ENCODE results near the gene PIK3R1.

PIK3R1 gene

GRCh38 chr5:68299575-68299974, 84.0 kb downstream of the PIK3R1 start:
- no peak overlapping the region for H3K27ac ChIP-seq
- TF ChIP-seq, protein P1, sequence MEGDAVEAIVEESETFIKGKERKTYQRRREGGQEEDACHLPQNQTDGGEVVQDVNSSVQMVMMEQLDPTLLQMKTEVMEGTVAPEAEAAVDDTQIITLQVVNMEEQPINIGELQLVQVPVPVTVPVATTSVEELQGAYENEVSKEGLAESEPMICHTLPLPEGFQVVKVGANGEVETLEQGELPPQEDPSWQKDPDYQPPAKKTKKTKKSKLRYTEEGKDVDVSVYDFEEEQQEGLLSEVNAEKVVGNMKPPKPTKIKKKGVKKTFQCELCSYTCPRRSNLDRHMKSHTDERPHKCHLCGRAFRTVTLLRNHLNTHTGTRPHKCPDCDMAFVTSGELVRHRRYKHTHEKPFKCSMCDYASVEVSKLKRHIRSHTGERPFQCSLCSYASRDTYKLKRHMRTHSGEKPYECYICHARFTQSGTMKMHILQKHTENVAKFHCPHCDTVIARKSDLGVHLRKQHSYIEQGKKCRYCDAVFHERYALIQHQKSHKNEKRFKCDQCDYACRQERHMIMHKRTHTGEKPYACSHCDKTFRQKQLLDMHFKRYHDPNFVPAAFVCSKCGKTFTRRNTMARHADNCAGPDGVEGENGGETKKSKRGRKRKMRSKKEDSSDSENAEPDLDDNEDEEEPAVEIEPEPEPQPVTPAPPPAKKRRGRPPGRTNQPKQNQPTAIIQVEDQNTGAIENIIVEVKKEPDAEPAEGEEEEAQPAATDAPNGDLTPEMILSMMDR (conservative IDR thresholded peaks at IDR 0.05) = no peak

DNA sequence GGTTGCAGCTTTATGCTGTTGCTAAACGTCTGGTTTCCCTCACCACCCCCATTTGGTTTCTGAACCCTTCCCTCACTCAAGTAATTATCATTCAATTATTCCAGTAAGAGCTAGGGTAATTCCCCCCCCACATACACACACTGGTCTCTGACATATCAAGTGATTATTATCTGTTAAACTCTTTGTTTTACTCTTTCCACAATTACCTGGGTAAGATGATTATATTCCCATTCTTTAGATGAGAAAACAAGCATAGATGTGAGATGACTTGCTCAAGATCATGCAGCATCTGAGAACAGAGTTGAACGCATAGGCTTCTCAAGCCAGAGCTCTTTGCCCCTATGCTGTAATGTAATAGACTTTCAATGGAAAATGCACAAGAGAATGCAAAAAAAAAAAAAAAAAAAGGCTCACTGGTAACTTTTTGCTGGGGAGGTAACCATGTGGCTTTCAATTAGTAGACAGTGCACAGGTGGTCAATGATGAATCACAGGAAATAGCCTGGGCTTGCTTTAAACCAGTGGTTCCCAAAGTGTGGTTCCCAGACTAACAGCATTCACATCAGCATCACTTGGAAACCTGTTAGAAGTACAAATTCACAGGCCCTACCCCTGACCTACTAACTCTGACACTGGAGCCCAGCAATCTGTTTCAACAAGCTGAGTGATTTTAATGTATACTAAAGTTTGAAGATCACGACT, 87.6 kb downstream of the PIK3R1 start:
- H3K27ac ChIP-seq = no peak overlapping the region
- TF ChIP-seq, protein P1 (conservative IDR thresholded peaks at IDR 0.05) = no peak

GRCh38 chr5:68303754-68304420, 88.3 kb downstream of the PIK3R1 start:
- TF ChIP-seq, protein P1 (conservative IDR thresholded peaks at IDR 0.05) = no peak
- H3K27ac ChIP-seq = no peak overlapping the region

DNA sequence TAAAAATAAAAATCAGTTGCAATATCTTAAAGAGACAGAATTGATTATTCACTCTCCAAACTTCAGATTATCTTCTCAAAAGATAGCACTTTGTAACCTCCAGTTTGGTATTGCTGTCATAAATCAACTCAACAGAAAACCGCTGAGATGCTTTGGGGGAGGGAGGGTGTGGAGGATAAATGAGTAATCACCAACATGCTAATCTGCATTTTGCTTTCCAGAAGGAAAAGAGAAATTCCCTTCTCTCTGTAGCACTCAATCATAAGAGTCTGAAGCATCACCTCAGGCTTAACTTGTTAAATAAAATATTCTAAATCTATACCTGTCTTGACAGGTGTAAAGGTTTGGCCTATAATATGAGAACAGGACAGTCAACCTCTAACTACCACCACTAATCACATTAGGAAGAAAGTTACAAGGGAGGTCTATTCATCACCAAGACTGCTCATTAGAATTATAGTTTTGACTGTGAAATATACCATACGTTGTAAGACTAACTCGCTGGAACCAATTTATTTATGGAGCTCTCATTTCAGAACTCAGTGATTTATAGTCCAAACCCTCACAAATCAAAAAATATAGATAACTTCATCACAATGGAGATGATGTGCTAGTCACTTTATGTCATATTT, 89.0 kb downstream of the PIK3R1 start:
- TF ChIP-seq, protein P1 (conservative IDR thresholded peaks at IDR 0.05) = no peak

GRCh38 chr5:68305223-68305870, 89.8 kb downstream of the PIK3R1 start:
- TF ChIP-seq, protein P1 (conservative IDR thresholded peaks at IDR 0.05) = no peak
- peak overlapping the region; percentile 73 for H3K27ac ChIP-seq

More for the DNA sequence above, 89.0 kb downstream of the PIK3R1 start:
- peak overlapping the region; percentile 73; the same call in 1 of the 2 replicates for H3K27ac ChIP-seq

- H3K27ac ChIP-seq = peak overlapping the region; percentile 73
- TF ChIP-seq, protein P1 (conservative IDR thresholded peaks at IDR 0.05) = no peak
Measured at GRCh38 chr5:68306361-68307014, 90.9 kb downstream of the PIK3R1 start.

All from VCaP (cell line).